ENCODE results near the gene MPZ.
"Not testable (repeated sequence)": the region's sequence is repeated elsewhere in the genome, so short reads cannot be mapped to it uniquely, and the experiment has no call there.

The MPZ gene

GRCh38 chr1:161309868-161310267 lies at the start of gene MPZ:
Gene MPZ (minus strand): TSS chr1:161309968. CDS start chr1:161309905, 63 bp downstream.
- no peak for DNase-seq

GRCh38 chr1:161359291-161359690 lies 49.5 kb upstream of the MPZ start:
- DNase-seq: no peak

- DNase-seq: no peak
Observed at GRCh38 chr1:161357073-161357472, 47.3 kb upstream of the MPZ start.

- DNase-seq: no peak
Observed at GRCh38 chr1:161351482-161351881, 41.7 kb upstream of the MPZ start.

GRCh38 chr1:161350671-161351070 lies 40.9 kb upstream of the MPZ start:
- DNase-seq: no peak

- no peak for DNase-seq
Observed at GRCh38 chr1:161342821-161343220, 33.1 kb upstream of the MPZ start.

GRCh38 chr1:161342177-161342576 lies 32.4 kb upstream of the MPZ start:
- DNase-seq: no peak

- no peak for DNase-seq
Observed at GRCh38 chr1:161335796-161336195, 26.0 kb upstream of the MPZ start.

GRCh38 chr1:161333166-161333565 lies 23.4 kb upstream of the MPZ start:
- DNase-seq: no peak

- DNase-seq: no peak
Observed at GRCh38 chr1:161330346-161330745, 20.6 kb upstream of the MPZ start.

- DNase-seq: no peak
Observed at GRCh38 chr1:161324020-161324419, 14.3 kb upstream of the MPZ start.

GRCh38 chr1:161315841-161316674 lies 6.3 kb upstream of the MPZ start:
- DNase-seq: not testable (repeated sequence)

GRCh38 chr1:161314201-161314981 lies 4.6 kb upstream of the MPZ start, which contains the start of gene SDHC:
Gene SDHC (plus strand): TSS chr1:161314381. CDS start chr1:161314406, 25 bp downstream.
- DNase-seq: peak; percentile 81

- DNase-seq: no peak
Observed at GRCh38 chr1:161313554-161314200, 3.9 kb upstream of the MPZ start.

GRCh38 chr1:161311595-161312181 lies 1.9 kb upstream of the MPZ start:
- DNase-seq: no peak

GRCh38 chr1:161307892-161308638 lies 1.7 kb downstream of the MPZ start:
- no peak for DNase-seq

- DNase-seq: no peak
Observed at GRCh38 chr1:161307230-161307768, 2.5 kb downstream of the MPZ start.

GRCh38 chr1:161305867-161306519 lies 3.8 kb downstream of the MPZ start:
- no peak for DNase-seq

GRCh38 chr1:161304927-161305866 lies 4.6 kb downstream of the MPZ start:
- no peak for DNase-seq

- DNase-seq: no peak
Observed at GRCh38 chr1:161300478-161300877, 9.3 kb downstream of the MPZ start.
